ENCODE measurements around the gene FAM240A. TPM values are rescaled to one million over a fixed set of nuclear protein-coding genes. Genes with fewer than 3 reads are reported as not detected.

Gene FAM240A
- total and polyA plus RNA-seq, 5 donors: not detected

DNA sequence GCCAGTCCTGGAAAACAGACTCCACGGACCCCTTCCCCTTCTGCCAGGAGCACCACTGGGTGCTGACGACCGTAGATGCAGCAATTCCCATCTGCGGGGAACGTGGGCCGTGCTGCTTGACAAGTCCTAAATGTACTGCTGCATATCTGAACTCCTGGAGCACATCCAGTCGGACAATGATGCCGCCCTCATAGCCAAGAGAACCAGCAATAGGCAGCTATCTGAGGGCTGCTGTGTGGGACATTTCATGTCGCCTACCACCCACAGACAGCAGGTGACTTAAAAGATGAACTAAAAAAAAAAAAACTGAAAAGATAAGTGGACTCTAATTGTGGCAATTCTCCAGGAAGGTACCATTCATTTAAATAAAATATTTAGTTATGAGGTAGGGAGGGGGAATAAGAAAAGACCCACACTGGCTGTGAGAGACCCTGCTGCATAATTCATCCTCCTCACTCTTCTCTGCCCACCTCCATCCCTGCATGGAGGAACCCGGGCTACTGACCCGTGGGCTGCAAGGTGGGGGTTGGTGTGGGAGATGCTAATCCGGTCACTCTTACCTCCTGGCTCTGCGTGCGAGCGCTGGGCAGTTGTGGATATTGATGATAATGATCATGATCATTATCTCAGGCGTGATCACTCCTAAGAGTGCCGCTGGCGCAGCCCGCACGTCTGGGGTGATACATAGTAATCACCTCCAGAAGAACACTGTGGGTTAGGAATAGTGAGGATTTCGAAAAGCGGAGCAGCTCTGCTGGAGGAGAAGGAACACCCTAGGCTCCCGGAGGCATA lies 52.8 kb downstream of the FAM240A start:
- Histone ChIP-seq H3K9me3 (ENCODE audit: control insufficient read depth, low read length) (no peaks in the 10 kb centered on the region), H3K27me3 (ENCODE audit: control insufficient read depth, insufficient read depth) (no peaks in the 10 kb centered on the region), H3K4me1 (ENCODE audit: control insufficient read depth, insufficient read depth, low read length) (peaks cover 21% of the 10 kb centered on the region), H3K4me3 (ENCODE audit: low read length) (no peak overlapping the region), H3K27ac (ENCODE audit: low read length) (peak overlapping the region; percentile 90)
- 60% methylated on average over 23 of the region's 23 CpGs for WGBS
- intact Hi-C loops (cut with DNase I): no loop called here
- DNase-seq (peak in 2 of 3 donors; percentile 49 to 67), ATAC-seq (peak; percentile 4 to 18)

GRCh38 chr3:46665763-46666452 lies 53.6 kb downstream of the FAM240A start:
- WGBS: 74% methylated on average over 9 of the region's 9 CpGs
- DNase-seq (peak in 1 of 3 donors; percentile 42), ATAC-seq (no peak)
- intact Hi-C loops (cut with DNase I): no loop called here
- Histone ChIP-seq H3K9me3 (ENCODE audit: control insufficient read depth, low read length) (no peaks in the 10 kb centered on the region), H3K27ac (ENCODE audit: low read length) (peak overlapping the region; percentile 71), H3K4me1 (ENCODE audit: control insufficient read depth, insufficient read depth, low read length) (peaks cover 21% of the 10 kb centered on the region), H3K4me3 (ENCODE audit: low read length) (no peak overlapping the region), H3K27me3 (ENCODE audit: control insufficient read depth, insufficient read depth) (no peaks in the 10 kb centered on the region)

DNA sequence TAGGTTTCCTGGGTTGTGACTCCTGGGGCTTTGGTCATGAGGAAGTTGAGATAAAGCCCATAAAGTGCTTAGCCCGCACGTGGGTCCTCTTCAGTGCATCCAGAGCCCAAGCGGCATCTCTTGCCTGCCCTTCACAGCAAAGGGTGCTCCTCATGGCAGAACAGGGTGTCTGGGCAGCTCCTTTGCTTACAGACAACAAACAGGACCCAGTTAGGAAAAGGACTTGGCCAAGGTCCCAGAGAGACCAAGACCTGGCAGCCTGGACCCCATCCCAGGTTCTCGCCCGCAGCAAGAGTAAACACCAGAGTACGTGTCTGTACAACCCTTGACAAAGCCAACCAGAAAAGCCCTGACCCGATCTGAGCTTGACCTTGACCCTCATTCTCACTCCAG lies 54.1 kb downstream of the FAM240A start:
- 59% methylated on average over 7 of the region's 7 CpGs for WGBS
- no peak overlapping the region for H3K4me3 ChIP-seq (ENCODE audit: low read length)
- no peaks in the 10 kb centered on the region for H3K9me3 ChIP-seq (ENCODE audit: control insufficient read depth, low read length)
- DNase-seq (peak in 2 of 3 donors; percentile 73 to 74), ATAC-seq (peak; percentile 19 to 27)
- peaks cover 21% of the 10 kb centered on the region for H3K4me1 ChIP-seq (ENCODE audit: control insufficient read depth, insufficient read depth, low read length)
- peak overlapping the region; percentile 71 for H3K27ac ChIP-seq (ENCODE audit: low read length)
- intact Hi-C loops (cut with DNase I): no loop called here
- H3K27me3 ChIP-seq (ENCODE audit: control insufficient read depth, insufficient read depth): no peaks in the 10 kb centered on the region

- intact Hi-C loops (cut with DNase I): no loop called here
- DNase-seq: peak in 2 of 3 donors; percentile 49 to 53
- Histone ChIP-seq H3K9me3 (ENCODE audit: control insufficient read depth, low read length) (no peaks in the 10 kb centered on the region), H3K27ac (ENCODE audit: low read length) (peak overlapping the region; percentile 71), H3K27me3 (ENCODE audit: control insufficient read depth, insufficient read depth) (no peaks in the 10 kb centered on the region), H3K4me3 (ENCODE audit: low read length) (no peak overlapping the region), H3K4me1 (ENCODE audit: control insufficient read depth, insufficient read depth, low read length) (peaks cover 21% of the 10 kb centered on the region)
- 80% methylated on average over 8 of the region's 8 CpGs for WGBS
- ATAC-seq: peak in 1 of 2 donors; percentile 0
Measured at GRCh38 chr3:46667061-46667621, 54.8 kb downstream of the FAM240A start.

- H3K4me1 ChIP-seq (ENCODE audit: control insufficient read depth, insufficient read depth, low read length): peaks cover 19% of the 10 kb centered on the region
- intact Hi-C loops (cut with DNase I): no loop called here
Measured at GRCh38 chr3:46667657-46668056, 55.3 kb downstream of the FAM240A start.

DNA sequence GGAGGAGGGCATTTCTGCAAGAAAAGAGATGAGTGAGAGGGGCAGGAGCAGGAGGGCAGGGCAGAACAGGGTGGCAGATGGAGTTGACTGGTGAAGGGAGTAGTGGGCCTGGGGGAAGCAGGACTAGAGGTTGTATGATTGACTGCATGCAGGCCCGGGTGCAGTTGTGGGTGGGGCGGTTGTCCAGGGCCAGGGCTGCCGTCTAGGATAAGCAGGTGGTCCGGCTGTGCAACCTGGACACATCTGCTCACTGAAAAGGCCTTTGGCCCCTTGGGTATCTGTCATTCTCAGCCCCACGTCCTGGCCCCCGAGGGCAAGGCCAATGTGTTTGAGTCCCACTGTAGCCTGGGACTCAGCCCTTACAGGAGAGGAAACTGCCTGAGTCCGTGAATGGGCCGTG lies 55.8 kb downstream of the FAM240A start:
- peaks cover 17% of the 10 kb centered on the region for H3K4me1 ChIP-seq (ENCODE audit: control insufficient read depth, insufficient read depth, low read length)
- no peak overlapping the region for H3K27ac ChIP-seq (ENCODE audit: low read length)
- intact Hi-C loops (cut with DNase I): no loop called here
- H3K4me3 ChIP-seq (ENCODE audit: low read length): no peak overlapping the region
- H3K27me3 ChIP-seq (ENCODE audit: control insufficient read depth, insufficient read depth): no peaks in the 10 kb centered on the region
- ATAC-seq: no peak
- DNase-seq: peak in 1 of 3 donors; percentile 40
- 75% methylated on average over 8 of the region's 8 CpGs for WGBS
- no peaks in the 10 kb centered on the region for H3K9me3 ChIP-seq (ENCODE audit: control insufficient read depth, low read length)

More at GRCh38 chr3:46667657-46668056, 55.3 kb downstream of the FAM240A start:
- DNase-seq (no peak), ATAC-seq (no peak)
- 91% methylated on average over 9 of the region's 9 CpGs for WGBS
- no peaks in the 10 kb centered on the region for H3K9me3 ChIP-seq (ENCODE audit: control insufficient read depth, low read length)
- H3K27me3 ChIP-seq (ENCODE audit: control insufficient read depth, insufficient read depth): no peaks in the 10 kb centered on the region
- no peak overlapping the region for H3K4me3 ChIP-seq (ENCODE audit: low read length)
- H3K27ac ChIP-seq (ENCODE audit: low read length): no peak overlapping the region

GRCh38 chr3:46668591-46668990 lies 56.3 kb downstream of the FAM240A start:
- DNase-seq (no peak), ATAC-seq (no peak)
- H3K4me1 ChIP-seq (ENCODE audit: control insufficient read depth, insufficient read depth, low read length): peaks cover 16% of the 10 kb centered on the region
- no peak overlapping the region for H3K4me3 ChIP-seq (ENCODE audit: low read length)
- intact Hi-C loops (cut with DNase I): no loop called here
- H3K27ac ChIP-seq (ENCODE audit: low read length): no peak overlapping the region
- 80% methylated on average over 2 of the region's 2 CpGs for WGBS
- H3K27me3 ChIP-seq (ENCODE audit: control insufficient read depth, insufficient read depth): no peaks in the 10 kb centered on the region
- no peaks in the 10 kb centered on the region for H3K9me3 ChIP-seq (ENCODE audit: control insufficient read depth, low read length)

DNA sequence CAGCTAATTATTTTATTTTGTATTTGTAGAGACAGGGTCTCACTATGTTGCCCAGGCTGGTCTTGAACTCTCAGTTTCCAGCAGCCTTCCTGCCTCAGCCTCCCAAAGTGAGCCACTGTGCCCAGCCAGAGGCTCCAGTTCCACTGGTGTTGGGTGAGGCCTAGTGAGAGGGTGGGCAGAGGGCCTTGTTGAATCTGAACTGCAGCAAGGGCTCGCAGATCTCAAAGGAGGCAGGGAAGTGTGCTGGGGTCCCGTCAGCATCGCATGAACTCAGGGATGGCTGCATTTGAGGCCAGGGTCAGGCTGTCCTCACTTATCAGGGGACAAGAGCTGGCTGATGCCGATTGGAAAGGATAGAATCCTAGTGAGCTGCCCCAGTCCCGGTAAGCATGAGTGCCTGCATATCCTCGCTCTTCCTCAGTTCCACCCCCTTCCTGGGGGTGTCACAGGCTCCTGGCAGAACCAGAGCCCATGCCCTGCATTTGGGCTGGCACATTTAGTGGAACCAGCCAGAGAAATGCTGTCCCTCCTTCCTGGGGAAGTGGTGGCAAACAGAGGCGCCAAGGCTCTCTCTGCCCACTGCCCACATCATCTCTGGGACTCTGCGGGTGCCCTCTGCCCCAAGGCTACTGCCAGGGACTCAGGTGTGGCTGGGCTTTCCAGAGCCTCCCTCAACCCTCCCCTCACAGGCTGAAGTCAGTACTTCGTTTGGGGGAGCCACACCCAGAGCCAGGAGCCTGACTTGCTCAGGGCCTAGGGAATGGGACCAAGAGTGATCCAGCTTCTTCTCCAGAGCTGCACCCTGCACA lies 57.1 kb downstream of the FAM240A start:
- 64% methylated on average over 9 of the region's 9 CpGs for WGBS
- DNase-seq (no peak), ATAC-seq (no peak)
- intact Hi-C loops (cut with DNase I): no loop called here
- Histone ChIP-seq H3K4me3 (ENCODE audit: low read length) (no peak overlapping the region), H3K27ac (ENCODE audit: low read length) (no peak overlapping the region), H3K9me3 (ENCODE audit: control insufficient read depth, low read length) (no peaks in the 10 kb centered on the region), H3K4me1 (ENCODE audit: control insufficient read depth, insufficient read depth, low read length) (peaks cover 11% of the 10 kb centered on the region), H3K27me3 (ENCODE audit: control insufficient read depth, insufficient read depth) (no peaks in the 10 kb centered on the region)

GRCh38 chr3:46670000-46670890 lies 57.9 kb downstream of the FAM240A start:
- H3K27ac ChIP-seq (ENCODE audit: low read length): no peak overlapping the region

GRCh38 chr3:46670891-46671427 lies 58.6 kb downstream of the FAM240A start:
- no peak overlapping the region for H3K4me3 ChIP-seq (ENCODE audit: low read length)
- peaks cover 6% of the 10 kb centered on the region for H3K4me1 ChIP-seq (ENCODE audit: control insufficient read depth, insufficient read depth, low read length)
- no peaks in the 10 kb centered on the region for H3K27me3 ChIP-seq (ENCODE audit: control insufficient read depth, insufficient read depth)
- DNase-seq (peak in 1 of 3 donors; percentile 46), ATAC-seq (no peak)
- 96% methylated on average over 4 of the region's 4 CpGs for WGBS
- intact Hi-C loops (cut with DNase I): no loop called here
- H3K9me3 ChIP-seq (ENCODE audit: control insufficient read depth, low read length): no peaks in the 10 kb centered on the region
- no peak overlapping the region for H3K27ac ChIP-seq (ENCODE audit: low read length)

More at GRCh38 chr3:46670000-46670890, 57.9 kb downstream of the FAM240A start:
- Histone ChIP-seq H3K4me3 (ENCODE audit: low read length) (no peak overlapping the region), H3K27me3 (ENCODE audit: control insufficient read depth, insufficient read depth) (no peaks in the 10 kb centered on the region), H3K4me1 (ENCODE audit: control insufficient read depth, insufficient read depth, low read length) (peaks cover 7% of the 10 kb centered on the region), H3K9me3 (ENCODE audit: control insufficient read depth, low read length) (no peaks in the 10 kb centered on the region)
- DNase-seq (peak in 1 of 3 donors; percentile 19), ATAC-seq (no peak)
- intact Hi-C loops (cut with DNase I): no loop called here
- WGBS: 83% methylated on average over 17 of the region's 17 CpGs

Measured in right cardiac atrium (tissue), 5 donors.